ES-I3 (cell line): ENCODE data around the gene SIAH2.

ENCODE experiments used
- H3K36me3 ChIP-seq: 2 replicates; pipeline ENCODE4 v1.6.1; 2013; ENCODE audit warnings: mild to moderate bottlenecking, low read length, control low read depth, moderate library complexity; ENCODE audit not compliant: insufficient read depth
- H3K4me1 ChIP-seq: 2 replicates; pipeline ENCODE4 v1.6.1; 2013; ENCODE audit warnings: mild to moderate bottlenecking, control low read depth, low read length; ENCODE audit not compliant: insufficient read depth
- H3K9ac ChIP-seq: 2 replicates; pipeline ENCODE4 v1.6.1; 2013; ENCODE audit warnings: low read depth, mild to moderate bottlenecking, low read length, moderate library complexity
- H3K9me3 ChIP-seq: 2 replicates; pipeline ENCODE4 v1.6.1; 2013; ENCODE audit warnings: mild to moderate bottlenecking, low read length, moderate library complexity; ENCODE audit not compliant: control insufficient read depth, insufficient read depth

SIAH2 gene

GRCh38 chr3:150763841-150764483, 993 bp upstream of the SIAH2 start:
- Histone ChIP-seq H3K4me1 (peaks cover 17% of the 10 kb centered on the region), H3K9ac (peak overlapping the region; percentile 79), H3K9me3 (no peaks in the 10 kb centered on the region), H3K36me3 (no peaks in the 10 kb centered on the region)

- peaks cover 24% of the 10 kb centered on the region for H3K4me1 ChIP-seq
- H3K9ac ChIP-seq: peak overlapping the region; percentile 79
- H3K36me3 ChIP-seq: no peaks in the 10 kb centered on the region
- no peaks in the 10 kb centered on the region for H3K9me3 ChIP-seq
Observed at GRCh38 chr3:150762662-150763121, 277 bp downstream of the SIAH2 start.

GRCh38 chr3:150761831-150762661, 923 bp downstream of the SIAH2 start:
- H3K4me1 ChIP-seq: peaks cover 25% of the 10 kb centered on the region
- peak overlapping the region; percentile 79 for H3K9ac ChIP-seq
- no peaks in the 10 kb centered on the region for H3K9me3 ChIP-seq
- no peaks in the 10 kb centered on the region for H3K36me3 ChIP-seq

- Histone ChIP-seq H3K4me1 (peaks cover 16% of the 10 kb centered on the region), H3K9ac (no peak overlapping the region), H3K9me3 (no peaks in the 10 kb centered on the region), H3K36me3 (no peaks in the 10 kb centered on the region)
Observed at GRCh38 chr3:150760431-150761200, 2.4 kb downstream of the SIAH2 start.

- H3K36me3 ChIP-seq: no peaks in the 10 kb centered on the region
- H3K9ac ChIP-seq: no peak overlapping the region
- no peaks in the 10 kb centered on the region for H3K9me3 ChIP-seq
- H3K4me1 ChIP-seq: peaks cover 13% of the 10 kb centered on the region; the same call in 1 of the 2 replicates
Observed at GRCh38 chr3:150759947-150760346, 3.0 kb downstream of the SIAH2 start.

GRCh38 chr3:150759319-150759718, 3.6 kb downstream of the SIAH2 start:
- H3K4me1 ChIP-seq: peaks cover 13% of the 10 kb centered on the region; the same call in 1 of the 2 replicates
- H3K9me3 ChIP-seq: no peaks in the 10 kb centered on the region
- H3K36me3 ChIP-seq: no peaks in the 10 kb centered on the region
- H3K9ac ChIP-seq: no peak overlapping the region

GRCh38 chr3:150757768-150758167, 5.2 kb downstream of the SIAH2 start:
- peaks cover 13% of the 10 kb centered on the region; the same call in 1 of the 2 replicates for H3K4me1 ChIP-seq
- H3K9me3 ChIP-seq: no peaks in the 10 kb centered on the region
- no peaks in the 10 kb centered on the region for H3K36me3 ChIP-seq
- no peak overlapping the region for H3K9ac ChIP-seq

- Histone ChIP-seq H3K9me3 (no peaks in the 10 kb centered on the region), H3K4me1 (peaks cover 13% of the 10 kb centered on the region; the same call in 1 of the 2 replicates), H3K9ac (no peak overlapping the region), H3K36me3 (no peaks in the 10 kb centered on the region)
Observed at GRCh38 chr3:150757364-150757763, 5.6 kb downstream of the SIAH2 start.

GRCh38 chr3:150756491-150757059, 6.4 kb downstream of the SIAH2 start:
- no peak overlapping the region for H3K9ac ChIP-seq

GRCh38 chr3:150755902-150756301, 7.1 kb downstream of the SIAH2 start:
- Histone ChIP-seq H3K9me3 (no peaks in the 10 kb centered on the region), H3K9ac (no peak overlapping the region), H3K4me1 (peaks cover 16% of the 10 kb centered on the region; the same call in 1 of the 2 replicates), H3K36me3 (no peaks in the 10 kb centered on the region)

More at GRCh38 chr3:150756491-150757059, 6.4 kb downstream of the SIAH2 start:
- Histone ChIP-seq H3K4me1 (peaks cover 19% of the 10 kb centered on the region; the same call in 1 of the 2 replicates), H3K9me3 (no peaks in the 10 kb centered on the region), H3K36me3 (no peaks in the 10 kb centered on the region)

GRCh38 chr3:150754896-150755295, 8.1 kb downstream of the SIAH2 start:
- no peak overlapping the region for H3K9ac ChIP-seq
- H3K4me1 ChIP-seq: peaks cover 14% of the 10 kb centered on the region
- H3K36me3 ChIP-seq: no peaks in the 10 kb centered on the region
- H3K9me3 ChIP-seq: no peaks in the 10 kb centered on the region

- H3K4me1 ChIP-seq: peaks cover 14% of the 10 kb centered on the region
- H3K36me3 ChIP-seq: no peaks in the 10 kb centered on the region
- no peaks in the 10 kb centered on the region for H3K9me3 ChIP-seq
- no peak overlapping the region for H3K9ac ChIP-seq
Observed at GRCh38 chr3:150751781-150752263, 11.1 kb downstream of the SIAH2 start.

- Histone ChIP-seq H3K9ac (no peak overlapping the region), H3K9me3 (no peaks in the 10 kb centered on the region), H3K36me3 (no peaks in the 10 kb centered on the region), H3K4me1 (peaks cover 14% of the 10 kb centered on the region)
Observed at GRCh38 chr3:150749255-150749654, 13.7 kb downstream of the SIAH2 start.

- Histone ChIP-seq H3K9me3 (no peaks in the 10 kb centered on the region), H3K9ac (no peak overlapping the region), H3K4me1 (peaks cover 15% of the 10 kb centered on the region), H3K36me3 (no peaks in the 10 kb centered on the region)
Observed at GRCh38 chr3:150748684-150749047, 14.3 kb downstream of the SIAH2 start.
